ENCODE data around the gene EEIG1.

DNA sequence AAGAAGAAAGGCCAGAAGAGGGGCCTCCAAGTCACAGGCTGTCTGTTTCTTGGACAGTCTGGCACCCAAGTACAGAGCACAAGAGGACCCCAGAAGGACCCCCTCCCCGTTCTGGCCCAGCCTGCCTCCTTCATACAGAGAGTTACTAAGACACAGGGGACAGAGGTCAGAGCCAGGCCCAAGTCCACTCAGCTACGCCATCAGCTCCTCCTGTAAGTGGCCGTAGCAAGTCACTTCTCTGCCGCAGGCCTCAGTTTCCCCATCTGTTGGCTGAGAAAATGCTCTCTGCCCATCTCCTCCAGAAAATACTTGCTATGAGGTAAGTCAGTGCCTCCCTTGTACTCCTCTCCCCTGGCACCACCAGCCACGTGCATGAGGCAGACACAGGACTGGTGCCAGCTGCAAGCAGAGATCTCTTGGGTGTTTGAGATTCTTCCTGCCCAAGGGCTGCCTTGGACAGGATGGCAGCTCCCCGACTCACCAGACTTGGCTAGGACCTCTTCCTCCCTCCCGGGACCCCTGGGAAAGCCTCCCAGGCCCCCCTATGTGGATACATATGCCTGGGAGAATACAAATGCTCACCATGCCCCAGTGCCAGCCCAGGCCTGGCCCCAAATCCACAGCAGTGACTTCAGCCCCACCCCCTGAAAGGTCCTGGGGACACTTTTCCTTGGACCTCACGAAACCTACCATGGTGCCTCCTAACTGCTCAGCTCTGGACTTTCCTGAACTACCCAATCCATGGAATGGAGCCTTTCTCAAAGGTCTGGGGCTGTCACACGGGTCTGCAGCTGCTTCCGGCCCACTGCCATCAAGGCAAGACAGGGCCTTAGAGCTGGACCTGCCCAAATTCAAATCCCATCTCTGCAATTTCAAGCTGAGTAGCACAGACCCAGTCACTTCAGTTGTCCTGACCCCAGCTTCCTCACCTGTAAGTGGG, 5.1 kb downstream of the EEIG1 start:
- TF ChIP-seq CTCF (conservative IDR thresholded peaks at IDR 0.05) (no peak), EZH2 (IDR thresholded peaks at IDR 0.05; ENCODE audit: low read depth) (no peak)
